ENCODE results near the gene MAP1LC3C.

DNA sequence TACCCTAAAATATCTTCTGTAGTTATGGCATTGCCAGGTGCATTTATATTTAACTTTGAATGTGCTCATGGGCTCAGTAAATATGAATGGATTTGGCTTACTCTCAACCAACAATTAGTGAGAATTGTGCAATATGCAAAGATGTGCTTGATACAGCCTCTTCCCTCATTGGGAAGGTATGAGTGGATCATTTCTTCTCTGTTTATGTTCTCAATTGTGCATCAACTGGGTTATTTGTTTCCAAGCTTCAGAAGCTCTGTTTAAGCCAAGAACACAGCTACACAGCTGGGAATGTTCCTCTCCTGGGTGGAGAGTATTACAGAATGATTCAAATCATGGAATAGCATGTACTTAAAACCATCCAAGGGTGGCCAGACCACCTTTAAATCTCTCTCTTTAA, 17.6 kb upstream of the MAP1LC3C start:
- TF ChIP-seq, protein P1, sequence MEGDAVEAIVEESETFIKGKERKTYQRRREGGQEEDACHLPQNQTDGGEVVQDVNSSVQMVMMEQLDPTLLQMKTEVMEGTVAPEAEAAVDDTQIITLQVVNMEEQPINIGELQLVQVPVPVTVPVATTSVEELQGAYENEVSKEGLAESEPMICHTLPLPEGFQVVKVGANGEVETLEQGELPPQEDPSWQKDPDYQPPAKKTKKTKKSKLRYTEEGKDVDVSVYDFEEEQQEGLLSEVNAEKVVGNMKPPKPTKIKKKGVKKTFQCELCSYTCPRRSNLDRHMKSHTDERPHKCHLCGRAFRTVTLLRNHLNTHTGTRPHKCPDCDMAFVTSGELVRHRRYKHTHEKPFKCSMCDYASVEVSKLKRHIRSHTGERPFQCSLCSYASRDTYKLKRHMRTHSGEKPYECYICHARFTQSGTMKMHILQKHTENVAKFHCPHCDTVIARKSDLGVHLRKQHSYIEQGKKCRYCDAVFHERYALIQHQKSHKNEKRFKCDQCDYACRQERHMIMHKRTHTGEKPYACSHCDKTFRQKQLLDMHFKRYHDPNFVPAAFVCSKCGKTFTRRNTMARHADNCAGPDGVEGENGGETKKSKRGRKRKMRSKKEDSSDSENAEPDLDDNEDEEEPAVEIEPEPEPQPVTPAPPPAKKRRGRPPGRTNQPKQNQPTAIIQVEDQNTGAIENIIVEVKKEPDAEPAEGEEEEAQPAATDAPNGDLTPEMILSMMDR (IDR thresholded peaks at IDR 0.05; ENCODE audit: poor library complexity, severe bottlenecking) = no peak
- TF ChIP-seq EZH2 (IDR thresholded peaks at IDR 0.05; ENCODE audit: borderline replicate concordance, insufficient read depth, low read length, poor library complexity, severe bottlenecking) (no peak), POLR2AphosphoS5 (IDR thresholded peaks at IDR 0.05) (no peak), TAF1 (IDR thresholded peaks at IDR 0.05; ENCODE audit: low read depth) (no peak), EP300 (conservative IDR thresholded peaks at IDR 0.05; ENCODE audit: poor library complexity, severe bottlenecking) (no peak), MXI1 (conservative IDR thresholded peaks at IDR 0.05; ENCODE audit: poor library complexity, severe bottlenecking) (no peak), SMC3 (conservative IDR thresholded peaks at IDR 0.05; ENCODE audit: poor library complexity) (no peak), RAD21 (conservative IDR thresholded peaks at IDR 0.05) (no peak)

All from neural cell (in vitro differentiated cells).